HepG2 (cell line): Measurements from ENCODE around the gene SKI.
A peak's percentile ranks its signal among the peaks of the same experiment; 100 is the strongest.

ENCODE experiments used
- BORCS8-MEF2B ChIP-seq: sonication (generic); formaldehyde crosslinking; IDR thresholded peaks from 2 replicates; pipeline ENCODE4 v1.8.0; 2022; ENCODE audit warnings: mild to moderate bottlenecking, missing genetic modification reagents
- CREB1 ChIP-seq, 2 experiments: fragments of 450-650 bp in 1 of 2; IDR thresholded peaks; 2 replicates each; pipeline ENCODE4 v1.6.1; 2016 to 2017; ENCODE audit warnings: control low read depth in 1 of 2, mild to moderate bottlenecking in 1 of 2, missing compliant biosample characterization in 1 of 2, missing genetic modification characterization in 1 of 2
- ESRRA ChIP-seq: sonication (generic); formaldehyde crosslinking; IDR thresholded peaks from 2 replicates; pipeline ENCODE4 v1.5.1; 2020; ENCODE audit warnings: mild to moderate bottlenecking, low read depth, missing genetic modification reagents
- NFYB ChIP-seq: sonication (generic); formaldehyde crosslinking; IDR thresholded peaks from 2 replicates; pipeline ENCODE4 v1.4.0; 2020; ENCODE audit warnings: missing genetic modification reagents
- NR2F1 ChIP-seq, 2 experiments: fragments of 450-650 bp in 1 of 2; formaldehyde crosslinking in 1 of 2; IDR thresholded peaks; 2 replicates each; pipeline versions ENCODE4 v1.5.0 to v1.6.1; 2016 to 2020; ENCODE audit warnings: mild to moderate bottlenecking in 1 of 2, missing compliant biosample characterization in 1 of 2, missing genetic modification reagents in 1 of 2, moderate library complexity in 1 of 2
- TF ChIP-seq, protein P1 (sequence below): sonication (generic); formaldehyde crosslinking; IDR thresholded peaks from 2 replicates; pipeline ENCODE4 v1.4.0; 2020; ENCODE audit warnings: missing genetic modification reagents, borderline replicate concordance
- TF ChIP-seq, protein P2 (sequence below): sonication (generic); formaldehyde crosslinking; IDR thresholded peaks from 2 replicates; pipeline ENCODE4 v1.5.0; 2020; ENCODE audit warnings: mild to moderate bottlenecking, missing genetic modification reagents, moderate library complexity

DNA sequence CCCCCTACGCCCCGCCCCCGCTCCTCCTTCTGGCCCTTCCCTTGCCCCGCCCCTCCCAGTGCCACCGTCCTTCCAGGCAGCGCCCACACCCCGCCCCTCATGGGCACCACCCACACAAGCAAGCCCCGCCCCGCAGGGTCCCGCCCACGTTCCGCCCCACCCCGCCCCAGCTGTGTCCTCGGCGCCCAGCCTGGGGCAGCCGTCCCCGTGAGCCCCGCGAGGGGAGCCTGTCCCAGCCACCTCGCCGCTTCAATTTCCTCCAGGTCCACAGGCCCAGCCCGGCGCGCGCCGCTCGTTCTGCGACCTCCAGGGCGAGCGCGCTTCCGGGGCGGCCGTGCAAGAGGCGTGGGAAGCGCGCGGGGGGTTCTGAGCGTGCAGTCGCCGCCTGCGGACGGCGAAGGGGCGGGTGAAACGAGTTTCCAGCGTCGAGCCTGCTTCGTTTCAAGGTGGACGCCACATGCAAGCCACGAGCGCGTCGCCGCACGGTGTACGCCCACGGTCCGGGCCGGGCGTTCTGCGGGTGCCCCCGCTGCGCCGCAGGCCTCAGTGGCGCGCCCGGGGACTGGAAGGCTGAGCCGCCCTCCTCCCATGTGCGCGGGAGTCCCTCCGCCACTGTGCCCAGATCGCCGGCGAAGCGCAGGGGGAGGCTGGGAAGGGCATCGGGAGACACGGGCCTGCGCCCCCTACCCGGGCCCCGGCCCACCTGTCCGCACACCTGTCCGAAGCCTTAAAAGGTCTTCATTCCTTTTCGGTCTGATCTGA is 22.7 kb upstream of the SKI start:
- TF ChIP-seq, protein P1, sequence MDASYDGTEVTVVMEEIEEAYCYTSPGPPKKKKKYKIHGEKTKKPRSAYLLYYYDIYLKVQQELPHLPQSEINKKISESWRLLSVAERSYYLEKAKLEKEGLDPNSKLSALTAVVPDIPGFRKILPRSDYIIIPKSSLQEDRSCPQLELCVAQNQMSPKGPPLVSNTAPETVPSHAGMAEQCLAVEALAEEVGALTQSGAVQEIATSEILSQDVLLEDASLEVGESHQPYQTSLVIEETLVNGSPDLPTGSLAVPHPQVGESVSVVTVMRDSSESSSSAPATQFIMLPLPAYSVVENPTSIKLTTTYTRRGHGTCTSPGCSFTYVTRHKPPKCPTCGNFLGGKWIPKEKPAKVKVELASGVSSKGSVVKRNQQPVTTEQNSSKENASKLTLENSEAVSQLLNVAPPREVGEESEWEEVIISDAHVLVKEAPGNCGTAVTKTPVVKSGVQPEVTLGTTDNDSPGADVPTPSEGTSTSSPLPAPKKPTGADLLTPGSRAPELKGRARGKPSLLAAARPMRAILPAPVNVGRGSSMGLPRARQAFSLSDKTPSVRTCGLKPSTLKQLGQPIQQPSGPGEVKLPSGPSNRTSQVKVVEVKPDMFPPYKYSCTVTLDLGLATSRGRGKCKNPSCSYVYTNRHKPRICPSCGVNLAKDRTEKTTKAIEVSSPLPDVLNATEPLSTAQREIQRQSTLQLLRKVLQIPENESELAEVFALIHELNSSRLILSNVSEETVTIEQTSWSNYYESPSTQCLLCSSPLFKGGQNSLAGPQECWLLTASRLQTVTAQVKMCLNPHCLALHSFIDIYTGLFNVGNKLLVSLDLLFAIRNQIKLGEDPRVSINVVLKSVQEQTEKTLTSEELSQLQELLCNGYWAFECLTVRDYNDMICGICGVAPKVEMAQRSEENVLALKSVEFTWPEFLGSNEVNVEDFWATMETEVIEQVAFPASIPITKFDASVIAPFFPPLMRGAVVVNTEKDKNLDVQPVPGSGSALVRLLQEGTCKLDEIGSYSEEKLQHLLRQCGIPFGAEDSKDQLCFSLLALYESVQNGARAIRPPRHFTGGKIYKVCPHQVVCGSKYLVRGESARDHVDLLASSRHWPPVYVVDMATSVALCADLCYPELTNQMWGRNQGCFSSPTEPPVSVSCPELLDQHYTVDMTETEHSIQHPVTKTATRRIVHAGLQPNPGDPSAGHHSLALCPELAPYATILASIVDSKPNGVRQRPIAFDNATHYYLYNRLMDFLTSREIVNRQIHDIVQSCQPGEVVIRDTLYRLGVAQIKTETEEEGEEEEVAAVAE (CRISPR knock-in tag) = no peak
- TF ChIP-seq BORCS8-MEF2B (0 out of 2 replicates have a peak, but pooled peaks have one; percentile 17), ESRRA (CRISPR knock-in tag) (no peak), NFYB (CRISPR knock-in tag) (no peak), CREB1 (IDR thresholded peaks at IDR 0.05) (no peak), CREB1 (CRISPR knock-in tag; IDR thresholded peaks at IDR 0.05) (no peak), NR2F1 (CRISPR knock-in tag; IDR thresholded peaks at IDR 0.05) (no peak)
- TF ChIP-seq, protein P2, sequence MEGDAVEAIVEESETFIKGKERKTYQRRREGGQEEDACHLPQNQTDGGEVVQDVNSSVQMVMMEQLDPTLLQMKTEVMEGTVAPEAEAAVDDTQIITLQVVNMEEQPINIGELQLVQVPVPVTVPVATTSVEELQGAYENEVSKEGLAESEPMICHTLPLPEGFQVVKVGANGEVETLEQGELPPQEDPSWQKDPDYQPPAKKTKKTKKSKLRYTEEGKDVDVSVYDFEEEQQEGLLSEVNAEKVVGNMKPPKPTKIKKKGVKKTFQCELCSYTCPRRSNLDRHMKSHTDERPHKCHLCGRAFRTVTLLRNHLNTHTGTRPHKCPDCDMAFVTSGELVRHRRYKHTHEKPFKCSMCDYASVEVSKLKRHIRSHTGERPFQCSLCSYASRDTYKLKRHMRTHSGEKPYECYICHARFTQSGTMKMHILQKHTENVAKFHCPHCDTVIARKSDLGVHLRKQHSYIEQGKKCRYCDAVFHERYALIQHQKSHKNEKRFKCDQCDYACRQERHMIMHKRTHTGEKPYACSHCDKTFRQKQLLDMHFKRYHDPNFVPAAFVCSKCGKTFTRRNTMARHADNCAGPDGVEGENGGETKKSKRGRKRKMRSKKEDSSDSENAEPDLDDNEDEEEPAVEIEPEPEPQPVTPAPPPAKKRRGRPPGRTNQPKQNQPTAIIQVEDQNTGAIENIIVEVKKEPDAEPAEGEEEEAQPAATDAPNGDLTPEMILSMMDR (CRISPR knock-in tag) = no peak
